ENCODE data around the gene SPG7.

The SPG7 gene

GRCh38 chr16:89550421-89551007 is 42.3 kb downstream of the SPG7 start:
- no peak for TF ChIP-seq CTCF (IDR thresholded peaks at IDR 0.05; ENCODE audit: low read depth, low read length, missing control alignments)
- H3K4me3 ChIP-seq (ENCODE audit: low read depth, low read length) = no peak overlapping the region
- no peak for DNase-seq (ENCODE audit: low read depth)

- DNase-seq (ENCODE audit: low read depth) = no peak
- TF ChIP-seq CTCF (IDR thresholded peaks at IDR 0.05; ENCODE audit: low read depth, low read length, missing control alignments) = no peak
- no peak overlapping the region for H3K4me3 ChIP-seq (ENCODE audit: low read depth, low read length)
Observed at GRCh38 chr16:89552329-89552728, 44.1 kb downstream of the SPG7 start.

- no peak for DNase-seq (ENCODE audit: low read depth)
- no peak overlapping the region for H3K4me3 ChIP-seq (ENCODE audit: low read depth, low read length)
- TF ChIP-seq CTCF (IDR thresholded peaks at IDR 0.05; ENCODE audit: low read depth, low read length, missing control alignments) = no peak
Observed at GRCh38 chr16:89552913-89553312, 44.7 kb downstream of the SPG7 start.

GRCh38 chr16:89553733-89554132 is 45.5 kb downstream of the SPG7 start:
- no peak for TF ChIP-seq CTCF (IDR thresholded peaks at IDR 0.05; ENCODE audit: low read depth, low read length, missing control alignments)
- DNase-seq (ENCODE audit: low read depth) = no peak
- H3K4me3 ChIP-seq (ENCODE audit: low read depth, low read length) = no peak overlapping the region

- no peak for DNase-seq (ENCODE audit: low read depth)
- no peak for TF ChIP-seq CTCF (IDR thresholded peaks at IDR 0.05; ENCODE audit: low read depth, low read length, missing control alignments)
- no peak overlapping the region for H3K4me3 ChIP-seq (ENCODE audit: low read depth, low read length)
Observed at GRCh38 chr16:89554343-89554742, 46.1 kb downstream of the SPG7 start.

- no peak for DNase-seq (ENCODE audit: low read depth)
- no peak for TF ChIP-seq CTCF (IDR thresholded peaks at IDR 0.05; ENCODE audit: low read depth, low read length, missing control alignments)
- H3K4me3 ChIP-seq (ENCODE audit: low read depth, low read length) = no peak overlapping the region
Observed at GRCh38 chr16:89555265-89555664, 47.1 kb downstream of the SPG7 start.

GRCh38 chr16:89555780-89556179 is 47.6 kb downstream of the SPG7 start:
- no peak for TF ChIP-seq CTCF (IDR thresholded peaks at IDR 0.05; ENCODE audit: low read depth, low read length, missing control alignments)
- H3K4me3 ChIP-seq (ENCODE audit: low read depth, low read length) = no peak overlapping the region
- DNase-seq (ENCODE audit: low read depth) = no peak
